ENCODE measurements around the gene FBLN2. TPM values are rescaled to one million over a fixed set of nuclear protein-coding genes. Genes with fewer than 3 reads are reported as not detected.

Gene FBLN2
- total and polyA plus RNA-seq, 2 of the 4 experiments (the other 2 are of a cell fraction) = 11.8 to 60.8 TPM

GRCh38 chr3:13656584-13657301 is 107.8 kb downstream of the FBLN2 start:
- no peaks in the 10 kb centered on the region for H3K9me3 ChIP-seq (ENCODE audit: control insufficient read depth, insufficient read depth, low read length)
- TF ChIP-seq CEBPB (IDR thresholded peaks at IDR 0.05; ENCODE audit: low read depth, low read length) = no peak
- TF ChIP-seq SMC3 (IDR thresholded peaks at IDR 0.05; ENCODE audit: low read depth, low read length) = no peak
- no peak for TF ChIP-seq MAZ (IDR thresholded peaks at IDR 0.05; ENCODE audit: borderline replicate concordance, low read depth, low read length)
- TF ChIP-seq RCOR1 (IDR thresholded peaks at IDR 0.05; ENCODE audit: insufficient replicate concordance, low read length) = no peak
- no peak for TF ChIP-seq CHD1 (IDR thresholded peaks at IDR 0.05; ENCODE audit: low read depth, low read length)
- TF ChIP-seq FOS (IDR thresholded peaks at IDR 0.05; ENCODE audit: low read depth, low read length) = no peak
- TF ChIP-seq POLR2A (IDR thresholded peaks at IDR 0.05; ENCODE audit: low read depth, low read length) = no peak
- no peak for TF ChIP-seq RFX5 (IDR thresholded peaks at IDR 0.05; ENCODE audit: low read depth, low read length)
- TF ChIP-seq NFE2L2 (IDR thresholded peaks at IDR 0.05; ENCODE audit: low read depth, low read length) = no peak
- no peak for TF ChIP-seq RAD21 (IDR thresholded peaks at IDR 0.05; ENCODE audit: low read length)
- TF ChIP-seq BHLHE40 (IDR thresholded peaks at IDR 0.05; ENCODE audit: low read depth, low read length) = no peak
- no peak for TF ChIP-seq MAFK (IDR thresholded peaks at IDR 0.05; ENCODE audit: low read depth, low read length)
- no peak for TF ChIP-seq MXI1 (IDR thresholded peaks at IDR 0.05; ENCODE audit: borderline replicate concordance, low read depth, low read length)
- no peak for TF ChIP-seq USF2 (IDR thresholded peaks at IDR 0.05; ENCODE audit: low read depth, low read length)
- no peak for TF ChIP-seq CTCF (conservative IDR thresholded peaks at IDR 0.05; ENCODE audit: low read depth, low read length)
- no peaks in the 10 kb centered on the region for H3K9me1 ChIP-seq (ENCODE audit: insufficient read depth, low read length)
- no peaks in the 10 kb centered on the region for H4K20me1 ChIP-seq (ENCODE audit: insufficient read depth, low read length)
- no peaks in the 10 kb centered on the region for H3K79me1 ChIP-seq (ENCODE audit: low read depth in 1 of 2, low read length in 2 of 2)
- no peak overlapping the region for H3K27ac ChIP-seq (ENCODE audit: insufficient read depth, low read length)
- no peak overlapping the region for H2AK5ac ChIP-seq (ENCODE audit: low read depth, low read length)
- no peak overlapping the region for H3K23ac ChIP-seq (ENCODE audit: low read depth, low read length)
- POLR2A ChIA-PET (ENCODE audit: unreplicated experiment) = no interaction called here
- H2BK20ac ChIP-seq (ENCODE audit: low read depth, low read length) = no peak overlapping the region
- H3K4ac ChIP-seq (ENCODE audit: low read depth, low read length) = no peak overlapping the region
- H2AFZ ChIP-seq (replicated peaks; ENCODE audit: low read length, poor library complexity) = peak overlapping the region; percentile 24
- no peak overlapping the region for H3K56ac ChIP-seq (ENCODE audit: extremely low read depth, insufficient read depth, low read length)
- no peak overlapping the region for H3K18ac ChIP-seq (ENCODE audit: low read depth, low read length)
- H2BK15ac ChIP-seq (ENCODE audit: low read depth, low read length) = no peak overlapping the region
- no peak overlapping the region for H2BK5ac ChIP-seq (ENCODE audit: low read depth, low read length, poor library complexity, severe bottlenecking)
- in situ Hi-C loops (cut with MboI; ENCODE audit: low sequenced_read_pairs) (no loop called here), dilution Hi-C loops (cut with HindIII; ENCODE audit: low sequenced_read_pairs, unreplicated experiment) (no loop called here), intact Hi-C loops (cut with micrococcal nuclease) (loop anchor here (5.0 kb wide), 4 partner anchors 466 to 1266 kb away; partner anchors contain the start of gene CHCHD4)
- CTCF ChIA-PET = interaction anchor here (0.7 to 2.1 kb wide), 4 partner anchors 117 to 565 kb away, joined by 3 to 6 read pairs (median 4); partner anchors contain the start of genes CHCHD4 and TMEM43
- H4K8ac ChIP-seq (ENCODE audit: low read depth in 2 of 2, low read length in 2 of 2) = no peak overlapping the region
- no peak overlapping the region for H2AK9ac ChIP-seq (replicated peaks; ENCODE audit: low read depth, low read length, poor library complexity)
- no peak overlapping the region for H3K4me2 ChIP-seq (ENCODE audit: low read depth, low read length)
- no peak overlapping the region for H2BK120ac ChIP-seq (ENCODE audit: low read depth, low read length)
- H3K4me1 ChIP-seq (ENCODE audit: control insufficient read depth, insufficient read depth, low read length) = no peaks in the 10 kb centered on the region
- H4K91ac ChIP-seq (ENCODE audit: insufficient read depth, low read depth, low read length) = no peak overlapping the region
- 89% methylated on average over 3 of the region's 8 CpGs; no CpG with 5 or more reads in 1 of the 2 experiments for WGBS, 2 experiments (ENCODE audit: extremely low coverage in 2 of 2, insufficient read length in 1 of 2)
- H3K36me3 ChIP-seq (ENCODE audit: control insufficient read depth, insufficient read depth, low read length) = no peaks in the 10 kb centered on the region
- DNase-seq = no peak
- H3K9ac ChIP-seq (ENCODE audit: low read depth, low read length) = no peak overlapping the region
- BruUV-seq (replicated peaks) = no TSS peak
- no peak overlapping the region for H4K5ac ChIP-seq (ENCODE audit: low read depth, low read length)
- no peak overlapping the region for H3K14ac ChIP-seq (replicated peaks; ENCODE audit: low read depth, low read length)
- ATAC-seq (ENCODE audit: low read depth) = no peak
- H3K27me3 ChIP-seq (ENCODE audit: control insufficient read depth, insufficient read depth, low read length) = peaks cover 6% of the 10 kb centered on the region; the same call in 1 of the 2 replicates
- no peak overlapping the region for H3K4me3 ChIP-seq (ENCODE audit: insufficient read depth, low read depth, low read length)

Measured in IMR-90 (cell line).